Naive thymus-derived CD4-positive, alpha-beta T cell (primary cell): Measurements from ENCODE around the gene PTPRE. TPM values are rescaled to one million over a fixed set of nuclear protein-coding genes. Genes with fewer than 3 reads are reported as not detected.

Source experiments
- ATAC-seq: fragments of 150-1000 bp; cut with Tn5 transposase; 2 replicates; pipeline ENCODE4 v1.10.0; 2021; ENCODE audit warnings: mild to moderate bottlenecking, moderate library complexity
- CTCF ChIA-PET: fragments of 350-600 bp; sonication (Branson Sonifier 250); formaldehyde crosslinking; loops from one replicate; lab custom pipeline; 2021; ENCODE audit warnings: antibody characterized with exemption; lab: Charles Lee
- POLR2A ChIA-PET: fragments of 350-600 bp; sonication (Branson Sonifier 250); formaldehyde crosslinking; loops from one replicate; lab custom pipeline; 2021; ENCODE audit warnings: antibody characterized with exemption, inconsistent platforms; lab: Charles Lee
- DNase-seq, 9 donors: peaks; one replicate each; pipeline versions ENCODE4 v3.0.0 to v3.0.0-alpha.2; 2020 to 2022; ENCODE audit warnings: mixed read lengths in 1 of 9
- H3K27ac ChIP-seq: one replicate; pipeline ENCODE4 v1.7.0; 2013; ENCODE audit warnings: mild to moderate bottlenecking, low read depth, low read length, moderate library complexity
- H3K27me3 ChIP-seq, 2 donors: one replicate each; pipeline ENCODE4 v1.7.0; 2013; ENCODE audit warnings: low read length in 2 of 2, mild to moderate bottlenecking in 2 of 2, moderate library complexity in 2 of 2; ENCODE audit not compliant: control insufficient read depth in 2 of 2, insufficient read depth in 2 of 2
- H3K36me3 ChIP-seq, 3 experiments: 1 replicate in 2 of 3; 2 replicates in 1 of 3; pipeline ENCODE4 v1.7.0; 2013; ENCODE audit warnings: low read length in 3 of 3, mild to moderate bottlenecking in 3 of 3, moderate library complexity in 1 of 3; ENCODE audit not compliant: insufficient read depth in 3 of 3, control insufficient read depth in 2 of 3
- H3K4me1 ChIP-seq, 2 donors: one replicate each; pipeline ENCODE4 v1.7.0; 2013; ENCODE audit warnings: low read length in 2 of 2, mild to moderate bottlenecking in 2 of 2, moderate library complexity in 1 of 2; ENCODE audit not compliant: control insufficient read depth in 2 of 2, insufficient read depth in 2 of 2
- H3K4me3 ChIP-seq: 2 replicates; pipeline ENCODE4 v1.7.0; 2013; ENCODE audit warnings: mild to moderate bottlenecking, low read length
- H3K9me3 ChIP-seq, 3 experiments: 1 replicate in 2 of 3; 2 replicates in 1 of 3; pipeline ENCODE4 v1.7.0; 2013; ENCODE audit warnings: low read length in 3 of 3; ENCODE audit not compliant: control insufficient read depth in 2 of 3
- H3K27ac Mint-ChIP-seq, 9 donors: one replicate each; pipeline ENCODE4 v1.8.0; 2020 to 2022; ENCODE audit warnings: mixed read lengths in 9 of 9, mild to moderate bottlenecking in 8 of 9, moderate library complexity in 5 of 9, inconsistent platforms in 2 of 9
- H3K27me3 Mint-ChIP-seq, 5 donors: one replicate each; pipeline ENCODE4 v1.8.0; 2021 to 2022; ENCODE audit warnings: mixed read lengths in 5 of 5, mild to moderate bottlenecking in 1 of 5
- H3K36me3 Mint-ChIP-seq, 5 donors: one replicate each; pipeline ENCODE4 v1.8.0; 2020 to 2022; ENCODE audit warnings: mixed read lengths in 5 of 5, mild to moderate bottlenecking in 3 of 5, inconsistent platforms in 1 of 5
- H3K4me1 Mint-ChIP-seq, 7 donors: one replicate each; pipeline ENCODE4 v1.8.0; 2020 to 2022; ENCODE audit warnings: mixed read lengths in 7 of 7, mild to moderate bottlenecking in 3 of 7, inconsistent platforms in 1 of 7
- H3K4me3 Mint-ChIP-seq, 10 donors: one replicate each; pipeline ENCODE4 v1.8.0; 2020 to 2022; ENCODE audit warnings: mild to moderate bottlenecking in 10 of 10, mixed read lengths in 10 of 10, moderate library complexity in 6 of 10, inconsistent platforms in 2 of 10
- H3K9me3 Mint-ChIP-seq, 11 donors: one replicate each; pipeline ENCODE4 v1.8.0; 2020 to 2022; ENCODE audit warnings: mixed read lengths in 11 of 11, mild to moderate bottlenecking in 4 of 11, inconsistent platforms in 1 of 11, moderate library complexity in 1 of 11
- intact Hi-C, 2 donors: fragments of 100-400 bp; cut with micrococcal nuclease; formaldehyde crosslinking; loops; one replicate each; pipeline ENCODE4 v1.15.1; 2023
- polyA plus RNA-seq, 2 donors: library from polyadenylated mRNA; unstranded; fragments of 300-500 nt; fragmentation: Illumina TruSeq; gene quantifications; one replicate each; pipeline ENCODE4 v1.2.3, GENCODE V29; 2021
- total RNA-seq, 6 experiments: library from RNA in 5 of 6; stranded (reverse) in 5 of 6; gene quantifications; 1 replicate in 5 of 6; 2 replicates in 1 of 6; pipeline ENCODE4 v1.2.3 and lab custom pipeline; 2021 to 2026

PTPRE gene
- total and polyA plus RNA-seq, 7 experiments from 2014 or later: 6.6 to 237 (median 27.9) TPM

GRCh38 chr10:128013626-128014025, 106.7 kb downstream of the PTPRE start:
- no peaks in the 10 kb centered on the region for H3K27me3 ChIP-seq
- no peak overlapping the region for H3K4me3 ChIP-seq
- no peak overlapping the region for H3K4me3 Mint-ChIP-seq
- H3K4me1 Mint-ChIP-seq: peaks cover 6 to 14% (median 8%) of the 10 kb centered on the region in 7 donors
- ChIA-PET POLR2A (no interaction called here), CTCF (no interaction called here)
- no peak overlapping the region for H3K27ac ChIP-seq
- H3K27me3 Mint-ChIP-seq: peaks cover under 1 to 7% (median 4%) of the 10 kb centered on the region in 5 donors
- H3K36me3 ChIP-seq: no peaks in the 10 kb centered on the region
- H3K36me3 Mint-ChIP-seq: no peaks in the 10 kb centered on the region
- intact Hi-C loops: no loop called here
- DNase-seq: no peak
- no peaks in the 10 kb centered on the region for H3K9me3 ChIP-seq
- peaks cover 0 to 4% (median 0%) of the 10 kb centered on the region in 11 donors for H3K9me3 Mint-ChIP-seq
- H3K27ac Mint-ChIP-seq: no peak overlapping the region
- H3K4me1 ChIP-seq: no peaks in the 10 kb centered on the region
- no peak for ATAC-seq

DNA sequence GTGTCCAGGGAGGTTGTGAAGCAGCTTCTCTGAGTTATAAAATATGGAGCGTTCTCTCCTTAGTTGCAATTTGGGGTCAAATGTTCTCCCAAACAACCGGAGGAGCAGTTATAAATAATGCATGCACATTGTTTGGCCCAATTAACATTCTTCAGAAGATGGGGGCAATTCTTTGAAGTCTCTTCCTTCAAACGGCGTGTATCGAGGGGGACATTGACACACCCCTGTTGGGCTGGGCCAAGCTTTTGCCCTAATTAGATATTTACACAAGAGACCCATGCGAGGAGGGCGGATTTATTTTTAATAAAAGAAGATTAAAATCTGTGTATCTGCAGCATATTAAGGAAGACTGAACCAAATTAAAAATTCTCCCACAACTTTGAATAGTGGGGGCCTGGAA, 107.3 kb downstream of the PTPRE start:
- intact Hi-C loops: no loop called here

DNA sequence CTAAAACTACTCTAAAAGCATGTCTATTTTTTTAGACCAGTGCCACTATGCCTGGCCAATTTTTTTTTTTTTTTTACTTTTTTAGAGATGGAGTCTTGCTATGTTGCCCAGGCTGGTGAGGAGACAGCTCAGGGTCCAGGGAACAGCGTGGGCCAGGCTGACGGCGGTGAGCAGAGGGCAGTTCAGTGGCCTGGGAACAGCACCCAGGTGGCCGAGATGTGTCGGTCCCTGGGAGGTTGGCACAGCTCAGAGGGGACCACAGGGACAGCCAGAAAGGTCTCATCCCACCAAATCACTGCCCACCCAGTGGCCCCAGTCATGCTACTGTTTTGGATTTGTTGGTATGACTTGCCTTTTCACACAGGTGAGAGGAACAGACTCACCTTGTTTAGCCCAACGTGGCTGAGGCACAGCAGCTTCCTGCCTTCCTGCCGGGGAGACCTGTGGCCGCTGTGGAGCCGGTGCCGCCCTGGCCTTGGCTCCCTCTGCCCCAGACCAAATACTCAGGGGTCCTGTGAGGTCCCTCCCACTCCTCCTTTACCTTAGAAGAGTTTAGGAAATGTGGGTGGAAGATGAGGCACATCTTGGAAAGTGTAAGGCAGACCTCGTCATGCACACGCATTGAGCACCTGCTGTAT, 109.6 kb downstream of the PTPRE start:
- Histone ChIP-seq H3K27me3 (no peaks in the 10 kb centered on the region), H3K9me3 (no peaks in the 10 kb centered on the region), H3K36me3 (no peaks in the 10 kb centered on the region), H3K27ac (no peak overlapping the region), H3K4me1 (no peaks in the 10 kb centered on the region), H3K4me3 (no peak overlapping the region)
- CTCF ChIA-PET: interaction anchor here (1.3 kb wide), 1 partner anchor 19 kb away, joined by 8 read pairs; no protein-coding TSS in a partner anchor
- POLR2A ChIA-PET: no interaction called here
- H3K27me3 Mint-ChIP-seq: peaks cover 0 to 8% (median 4%) of the 10 kb centered on the region in 5 donors
- no peaks in the 10 kb centered on the region for H3K36me3 Mint-ChIP-seq
- ATAC-seq (no peak), DNase-seq (no peak)
- intact Hi-C loops: no loop called here
- H3K4me3 Mint-ChIP-seq: no peak overlapping the region
- H3K27ac Mint-ChIP-seq: peak overlapping the region in 1 of 9 donors; percentile 38
- H3K9me3 Mint-ChIP-seq: no peaks in the 10 kb centered on the region
- H3K4me1 Mint-ChIP-seq: peaks cover under 1 to 12% (median 6%) of the 10 kb centered on the region in 7 donors

More for the DNA sequence above, 107.3 kb downstream of the PTPRE start:
- CTCF ChIA-PET: interaction anchor here (1.6 kb wide), 1 partner anchor 56 kb away, joined by 4 read pairs; no protein-coding TSS in a partner anchor
- peaks cover 4 to 8% (median 5%) of the 10 kb centered on the region in 5 donors for H3K27me3 Mint-ChIP-seq
- DNase-seq: no peak
- Histone ChIP-seq H3K4me1 (no peaks in the 10 kb centered on the region), H3K36me3 (no peaks in the 10 kb centered on the region), H3K9me3 (no peaks in the 10 kb centered on the region), H3K27ac (no peak overlapping the region), H3K4me3 (no peak overlapping the region), H3K27me3 (no peaks in the 10 kb centered on the region)
- H3K27ac Mint-ChIP-seq: peak overlapping the region in 1 of 9 donors; percentile 53
- no peaks in the 10 kb centered on the region for H3K36me3 Mint-ChIP-seq
- peaks cover 6 to 17% (median 12%) of the 10 kb centered on the region in 7 donors for H3K4me1 Mint-ChIP-seq
- POLR2A ChIA-PET: no interaction called here
- ATAC-seq: no peak
- H3K9me3 Mint-ChIP-seq: peaks cover 0 to 4% (median 0%) of the 10 kb centered on the region in 11 donors
- H3K4me3 Mint-ChIP-seq: no peak overlapping the region

- ChIA-PET POLR2A (no interaction called here), CTCF (no interaction called here)
- Histone ChIP-seq H3K9me3 (no peaks in the 10 kb centered on the region), H3K4me3 (no peak overlapping the region), H3K27ac (no peak overlapping the region), H3K4me1 (no peaks in the 10 kb centered on the region), H3K36me3 (no peaks in the 10 kb centered on the region), H3K27me3 (no peaks in the 10 kb centered on the region)
- H3K9me3 Mint-ChIP-seq: no peaks in the 10 kb centered on the region
- H3K36me3 Mint-ChIP-seq: no peaks in the 10 kb centered on the region
- peak overlapping the region in 1 of 9 donors; percentile 71 for H3K27ac Mint-ChIP-seq
- H3K4me1 Mint-ChIP-seq: peaks cover 0 to 12% (median 5%) of the 10 kb centered on the region in 7 donors
- H3K4me3 Mint-ChIP-seq: peak overlapping the region in 1 of 10 donors; percentile 61
- intact Hi-C loops: no loop called here
- peaks cover 0 to 8% (median 4%) of the 10 kb centered on the region in 5 donors for H3K27me3 Mint-ChIP-seq
- DNase-seq (no peak), ATAC-seq (no peak)
Observed at GRCh38 chr10:128017822-128018221, 110.9 kb downstream of the PTPRE start.

DNA sequence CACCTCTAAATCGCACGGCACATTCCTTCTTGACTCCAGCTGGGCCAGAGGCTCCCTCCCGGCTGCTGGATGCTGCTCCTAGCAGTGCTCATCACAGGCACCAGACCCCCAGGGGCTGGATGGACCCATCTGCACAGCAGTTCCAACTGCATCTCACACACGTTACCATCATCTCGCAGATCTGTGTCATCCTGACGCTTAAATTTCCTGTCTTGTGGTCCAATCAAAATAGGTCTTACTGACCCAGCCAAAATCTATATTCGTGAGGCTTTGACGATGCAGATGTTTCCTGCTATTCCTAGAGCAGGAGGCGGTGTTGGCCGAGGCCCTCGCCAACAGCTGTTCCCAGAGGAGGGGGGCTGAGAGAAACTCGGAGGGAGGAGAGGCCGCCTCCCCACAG, 111.3 kb downstream of the PTPRE start:
- Mint-ChIP-seq H3K9me3 (no peaks in the 10 kb centered on the region), H3K27ac (peak overlapping the region in 2 of 9 donors; percentile 34 to 71), H3K27me3 (peaks cover 0 to 8% (median 4%) of the 10 kb centered on the region in 5 donors), H3K4me3 (peak overlapping the region in 4 of 10 donors; percentile 1 to 61 (median 30)), H3K4me1 (peaks cover 0 to 12% (median 5%) of the 10 kb centered on the region in 7 donors), H3K36me3 (no peaks in the 10 kb centered on the region)
- DNase-seq: no peak
- ChIA-PET CTCF (no interaction called here), POLR2A (no interaction called here)
- intact Hi-C loops: no loop called here
- Histone ChIP-seq H3K36me3 (no peaks in the 10 kb centered on the region), H3K9me3 (no peaks in the 10 kb centered on the region), H3K27me3 (no peaks in the 10 kb centered on the region), H3K27ac (no peak overlapping the region), H3K4me3 (no peak overlapping the region), H3K4me1 (no peaks in the 10 kb centered on the region)
- ATAC-seq: peak; percentile 27

GRCh38 chr10:128018691-128019090, 111.8 kb downstream of the PTPRE start:
- ChIA-PET CTCF (no interaction called here), POLR2A (interaction anchor here (0.6 kb wide), 1 partner anchor 717 kb away, joined by 3 read pairs; no protein-coding TSS in a partner anchor)
- Mint-ChIP-seq H3K36me3 (no peaks in the 10 kb centered on the region), H3K27ac (peak overlapping the region in 1 of 9 donors; percentile 34), H3K4me1 (peaks cover 0 to 12% (median 5%) of the 10 kb centered on the region in 7 donors), H3K4me3 (peak overlapping the region in 2 of 10 donors; percentile 16 to 46), H3K27me3 (peaks cover 0 to 8% (median 4%) of the 10 kb centered on the region in 5 donors), H3K9me3 (no peaks in the 10 kb centered on the region)
- no peak for DNase-seq
- ATAC-seq: no peak
- Histone ChIP-seq H3K27ac (no peak overlapping the region), H3K9me3 (no peaks in the 10 kb centered on the region), H3K4me3 (no peak overlapping the region), H3K36me3 (no peaks in the 10 kb centered on the region), H3K4me1 (no peaks in the 10 kb centered on the region), H3K27me3 (no peaks in the 10 kb centered on the region)
- intact Hi-C loops: no loop called here
